ENCODE measurements around the gene GABRA5.

- TF ChIP-seq CTCF (optimal IDR thresholded peaks at IDR 0.05 in 1 of 3, IDR thresholded peaks at IDR 0.05 in 1 of 3, conservative IDR thresholded peaks at IDR 0.05 in 1 of 3; ENCODE audit: extremely low read depth in 1 of 3, insufficient read depth in 2 of 3, low read length in 3 of 3) (peak; percentile 15 to 28 (median 23)), EZH2 (IDR thresholded peaks at IDR 0.05; ENCODE audit: low read length) (no peak)
Observed at GRCh38 chr15:26838742-26839460, 28.0 kb upstream of the GABRA5 start.
